Measurements from ENCODE around the gene LRIG3. TPM values are rescaled to one million over a fixed set of nuclear protein-coding genes. Genes with fewer than 3 reads are reported as not detected.
"Not testable (repeated sequence)": the region's sequence is repeated elsewhere in the genome, so short reads cannot be mapped to it uniquely, and the experiment has no call there.

Gene LRIG3
- total and polyA plus RNA-seq, 2 of the 8 experiments (the other 6 are each of a cell fraction or from before 2014, with no cell fraction given) = 6.5 to 9.1 TPM

DNA sequence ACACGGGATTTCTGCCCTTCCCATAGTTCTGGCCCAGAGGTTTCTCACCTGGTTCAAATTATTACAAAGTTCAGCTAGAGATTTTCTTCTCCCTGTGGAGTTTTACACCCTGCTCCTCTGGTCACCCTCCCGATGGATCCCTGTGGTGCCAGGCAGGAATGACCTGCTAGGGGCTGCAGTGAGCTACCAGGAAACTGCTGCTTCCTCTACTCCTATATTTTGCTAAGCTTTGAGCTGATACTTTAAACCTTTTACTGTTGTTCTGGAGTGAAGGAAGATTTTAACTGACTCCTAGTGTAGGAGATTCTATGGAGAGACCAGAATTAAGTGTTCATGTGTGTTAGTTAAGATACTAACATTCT is 30.4 kb upstream of the LRIG3 start (continued):
- no peak for TF ChIP-seq SIX5 (IDR thresholded peaks at IDR 0.05; ENCODE audit: low read depth, low read length)
- no peak for TF ChIP-seq E2F6 (IDR thresholded peaks at IDR 0.05)
- TF ChIP-seq CTCF (IDR thresholded peaks at IDR 0.05; ENCODE audit: control extremely low read depth in 1 of 3, insufficient read depth in 1 of 3, low read depth in 1 of 3, low read length in 3 of 3) = no peak
- no peak for TF ChIP-seq POLR2A (IDR thresholded peaks at IDR 0.05; ENCODE audit: control extremely low read depth in 1 of 2, low read depth in 2 of 2, low read length in 2 of 2)

DNA sequence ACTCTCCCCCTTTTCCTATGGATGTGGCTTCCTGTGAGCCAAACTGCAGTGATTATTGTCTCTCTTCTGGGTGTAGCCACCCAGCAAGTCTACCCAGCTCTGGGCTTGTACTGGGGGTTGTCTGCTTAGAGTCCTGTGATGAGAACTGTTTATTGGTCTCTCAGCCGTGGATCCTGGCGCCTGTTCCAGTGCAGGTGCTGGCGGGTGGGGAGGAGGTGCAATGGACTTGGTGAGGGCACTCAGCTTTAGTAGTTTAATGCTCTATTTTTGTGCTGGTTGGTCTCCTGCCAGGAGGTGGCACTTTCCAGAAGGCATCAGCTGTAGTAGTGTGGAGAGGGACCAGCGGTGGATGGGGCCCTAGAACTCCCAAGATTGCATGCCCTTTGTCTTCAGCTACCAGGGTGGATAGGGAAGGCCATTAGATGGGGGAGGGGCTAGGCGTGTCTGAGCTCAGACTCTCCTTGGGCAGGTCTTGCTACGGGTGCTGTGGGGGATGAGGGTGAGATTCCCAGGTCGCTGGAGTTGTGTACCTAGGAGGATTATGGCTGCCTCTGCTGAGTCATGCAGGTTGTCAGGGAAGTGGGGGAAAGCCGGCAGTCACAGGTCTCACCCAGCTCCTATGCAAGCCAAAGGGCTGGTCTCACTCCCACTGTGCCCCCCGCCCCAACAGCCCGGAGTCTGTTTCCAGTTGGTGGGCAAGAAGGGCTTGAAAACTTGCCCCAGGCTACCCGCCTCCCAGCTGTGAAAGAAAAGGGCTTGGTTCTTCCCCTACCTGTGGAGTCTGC is 29.8 kb upstream of the LRIG3 start:
- H3K4me3 ChIP-seq (ENCODE audit: extremely low read depth in 1 of 4, insufficient read depth in 2 of 4, low read depth in 3 of 4, low read length in 4 of 4); H2BK5ac ChIP-seq (ENCODE audit: low read depth, low read length); H3K4me1 ChIP-seq (replicated peaks in 1 of 4; ENCODE audit: control insufficient read depth in 3 of 4, insufficient read depth in 4 of 4, low read length in 3 of 4); H2BK12ac ChIP-seq (ENCODE audit: low read depth, low read length); H4K8ac ChIP-seq (ENCODE audit: extremely low read depth, insufficient read depth, low read length); H3K4ac ChIP-seq (replicated peaks; ENCODE audit: insufficient read length, low read depth, low read length); H3K27ac ChIP-seq (ENCODE audit: low read depth, low read length); H2BK15ac ChIP-seq (ENCODE audit: low read length); H3K9ac ChIP-seq (replicated peaks in 1 of 4; ENCODE audit: extremely low read depth in 1 of 4, low read depth in 3 of 4, low read length in 3 of 4); H4K91ac ChIP-seq (replicated peaks; ENCODE audit: insufficient read length, low read length); H3K79me1 ChIP-seq (ENCODE audit: low read depth, low read length); H3K79me2 ChIP-seq (ENCODE audit: control insufficient read depth in 1 of 2, insufficient read depth in 2 of 2, low read length in 2 of 2); H3K23me2 ChIP-seq (ENCODE audit: low read depth, low read length); POLR2A ChIA-PET (ENCODE audit: partially characterized antibody); H3K56ac ChIP-seq (replicated peaks; ENCODE audit: insufficient read length, low read depth, low read length); H3K4me2 ChIP-seq (ENCODE audit: insufficient read depth in 1 of 2, low read depth in 2 of 2, low read length in 2 of 2); DNase-seq (ENCODE audit: low read depth in 1 of 2, low spot score in 2 of 2); H2AFZ ChIP-seq (ENCODE audit: low read length); H3K9me3 ChIP-seq (ENCODE audit: insufficient read depth in 2 of 2, low read depth in 1 of 2, low read length in 1 of 2); H4K20me1 ChIP-seq (replicated peaks in 1 of 2; ENCODE audit: control insufficient read depth in 1 of 2, insufficient read depth in 2 of 2, low read length in 2 of 2); H3K27me3 ChIP-seq (replicated peaks in 1 of 4; ENCODE audit: control insufficient read depth in 3 of 4, extremely low read depth in 1 of 4, insufficient read depth in 3 of 4, low read length in 3 of 4); FAIRE-seq; H2AK5ac ChIP-seq (ENCODE audit: low read depth, low read length); H3K14ac ChIP-seq (ENCODE audit: insufficient read length); H3K23ac ChIP-seq (ENCODE audit: insufficient read length); H3K18ac ChIP-seq (ENCODE audit: extremely low read depth, low read length); H3K36me3 ChIP-seq (ENCODE audit: control insufficient read depth in 2 of 4, insufficient read depth in 4 of 4, low read length in 3 of 4); H4K5ac ChIP-seq (ENCODE audit: insufficient read length, low read depth, low read length); H2BK120ac ChIP-seq (replicated peaks; ENCODE audit: low read depth, low read length): not testable (repeated sequence)
- 73% methylated on average over 11 of the region's 11 CpGs; no CpG with 5 or more reads in 1 of the 2 experiments for WGBS, 2 experiments (ENCODE audit: extremely low coverage in 1 of 2, insufficient coverage in 1 of 2, insufficient read length in 1 of 2, insufficient replicate concordance in 2 of 2, low coverage in 1 of 2, low lambda C conversion rate in 2 of 2, missing lambda C conversion rate in 1 of 2)
- CTCF ChIA-PET (ENCODE audit: partially characterized antibody) = interaction anchor here (0.8 to 2.1 kb wide), 3 partner anchors 17 to 163 kb away, joined by 3 to 7 read pairs (median 6); no protein-coding TSS in a partner anchor
- 0 out of 2 replicates have a peak overlapping the region, but pooled peaks have one; percentile 55 for H2BK20ac ChIP-seq (ENCODE audit: low read length)
